ENCODE data around the gene NOTUM. TPM values are rescaled to one million over a fixed set of nuclear protein-coding genes. Genes with fewer than 3 reads are reported as not detected.

Gene NOTUM
- total and polyA plus RNA-seq, 2 of the 4 experiments (the other 2 are of a cell fraction): 0.05 TPM; not detected in 1

- Histone ChIP-seq H3K27ac (ENCODE audit: insufficient read depth, low read length) (no peak overlapping the region), H2BK5ac (ENCODE audit: low read depth, low read length, poor library complexity, severe bottlenecking) (no peak overlapping the region), H3K4me3 (ENCODE audit: insufficient read depth, low read depth, low read length) (no peak overlapping the region), H3K56ac (ENCODE audit: extremely low read depth, insufficient read depth, low read length) (no peak overlapping the region), H3K9me1 (ENCODE audit: insufficient read depth, low read length) (0 out of 2 replicates have a peak, but pooled peaks cover 4% of the 10 kb centered on the region), H4K8ac (ENCODE audit: low read depth in 2 of 2, low read length in 2 of 2) (no peak overlapping the region), H4K20me1 (ENCODE audit: insufficient read depth, low read length) (peaks cover 14% of the 10 kb centered on the region), H4K5ac (ENCODE audit: low read depth, low read length) (no peak overlapping the region), H2AK5ac (ENCODE audit: low read depth, low read length) (no peak overlapping the region), H3K23ac (ENCODE audit: low read depth, low read length) (no peak overlapping the region), H3K18ac (ENCODE audit: low read depth, low read length) (no peak overlapping the region), H2BK20ac (ENCODE audit: low read depth, low read length) (no peak overlapping the region), H2BK120ac (ENCODE audit: low read depth, low read length) (no peak overlapping the region), H3K79me1 (ENCODE audit: low read depth in 1 of 2, low read length in 2 of 2) (peaks cover 0 to 22% of the 10 kb centered on the region in 2 experiments; a peak in 3 of 4 replicates), H2BK15ac (ENCODE audit: low read depth, low read length) (no peak overlapping the region), H3K4ac (ENCODE audit: low read depth, low read length) (no peak overlapping the region), H4K91ac (ENCODE audit: insufficient read depth, low read depth, low read length) (no peak overlapping the region), H2AK9ac (replicated peaks; ENCODE audit: low read depth, low read length, poor library complexity) (peak overlapping the region; percentile 35), H3K9ac (ENCODE audit: low read depth, low read length) (no peak overlapping the region), H3K27me3 (ENCODE audit: control insufficient read depth, insufficient read depth, low read length) (no peaks in the 10 kb centered on the region), H3K36me3 (ENCODE audit: control insufficient read depth, insufficient read depth, low read length) (peaks cover 34% of the 10 kb centered on the region), H2AFZ (replicated peaks; ENCODE audit: low read length, poor library complexity) (no peak overlapping the region), H3K9me3 (ENCODE audit: control insufficient read depth, insufficient read depth, low read length) (no peaks in the 10 kb centered on the region), H3K14ac (replicated peaks; ENCODE audit: low read depth, low read length) (no peak overlapping the region), H3K4me1 (ENCODE audit: control insufficient read depth, insufficient read depth, low read length) (peaks cover 5% of the 10 kb centered on the region), H3K4me2 (ENCODE audit: low read depth, low read length) (no peak overlapping the region)
- no TSS peak for BruUV-seq (replicated peaks)
- DNase-seq (no peak), ATAC-seq (ENCODE audit: low read depth) (no peak)
- ChIA-PET POLR2A (ENCODE audit: unreplicated experiment) (no interaction called here), CTCF (no interaction called here)
- TF ChIP-seq MAFK (IDR thresholded peaks at IDR 0.05; ENCODE audit: low read depth, low read length) (no peak), RAD21 (IDR thresholded peaks at IDR 0.05; ENCODE audit: low read length) (no peak), POLR2A (IDR thresholded peaks at IDR 0.05; ENCODE audit: low read depth, low read length) (no peak), CEBPB (IDR thresholded peaks at IDR 0.05; ENCODE audit: low read depth, low read length) (no peak), FOS (IDR thresholded peaks at IDR 0.05; ENCODE audit: low read depth, low read length) (no peak), RFX5 (IDR thresholded peaks at IDR 0.05; ENCODE audit: low read depth, low read length) (no peak), MAZ (IDR thresholded peaks at IDR 0.05; ENCODE audit: borderline replicate concordance, low read depth, low read length) (no peak)
- TF ChIP-seq, protein P1, sequence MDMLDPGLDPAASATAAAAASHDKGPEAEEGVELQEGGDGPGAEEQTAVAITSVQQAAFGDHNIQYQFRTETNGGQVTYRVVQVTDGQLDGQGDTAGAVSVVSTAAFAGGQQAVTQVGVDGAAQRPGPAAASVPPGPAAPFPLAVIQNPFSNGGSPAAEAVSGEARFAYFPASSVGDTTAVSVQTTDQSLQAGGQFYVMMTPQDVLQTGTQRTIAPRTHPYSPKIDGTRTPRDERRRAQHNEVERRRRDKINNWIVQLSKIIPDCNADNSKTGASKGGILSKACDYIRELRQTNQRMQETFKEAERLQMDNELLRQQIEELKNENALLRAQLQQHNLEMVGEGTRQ (IDR thresholded peaks at IDR 0.05; ENCODE audit: low read depth, low read length): no peak
- dilution Hi-C loops (cut with HindIII; ENCODE audit: low sequenced_read_pairs, unreplicated experiment) (no loop called here), intact Hi-C loops (cut with micrococcal nuclease) (no loop called here), in situ Hi-C loops (cut with MboI; ENCODE audit: low sequenced_read_pairs) (no loop called here)
- 98% methylated on average over 7 of the region's 12 CpGs; no CpG with 5 or more reads in 1 of the 2 experiments for WGBS, 2 experiments (ENCODE audit: extremely low coverage in 2 of 2, insufficient read length in 1 of 2)
Observed at GRCh38 chr17:81909231-81909630, 51.8 kb downstream of the NOTUM start.
